WERI-Rb-1 (cell line): ENCODE results near the gene PRKACA.

Source experiments
- DNase-seq: peaks from one replicate; pipeline ENCODE4 v3.0.0-alpha.2; 2020
- H3K27ac ChIP-seq: fragments of 250-450 bp; sonication (Bioruptor Pico); 2 replicates; pipeline ENCODE4 v1.5.1; 2020; ENCODE audit warnings: mild to moderate bottlenecking, moderate library complexity
- H3K27me3 ChIP-seq: fragments of 250-450 bp; sonication (Bioruptor Pico); 2 replicates; pipeline ENCODE4 v1.5.1; 2021; ENCODE audit warnings: mild to moderate bottlenecking, low read depth, moderate library complexity; ENCODE audit not compliant: insufficient read depth, severe bottlenecking
- H3K36me3 ChIP-seq: fragments of 250-450 bp; sonication (Bioruptor Pico); 2 replicates; pipeline ENCODE4 v1.5.1; 2020; ENCODE audit warnings: mild to moderate bottlenecking, moderate library complexity
- H3K4me3 ChIP-seq: 2 replicates; pipeline ENCODE4 v1.5.1; 2011; ENCODE audit warnings: low read depth, mild to moderate bottlenecking, control low read depth, low read length
- H3K9me3 ChIP-seq: fragments of 250-450 bp; sonication (Bioruptor Pico); 2 replicates; pipeline ENCODE4 v1.5.1; 2021; ENCODE audit warnings: mild to moderate bottlenecking, moderate library complexity; ENCODE audit not compliant: severe bottlenecking
- TF ChIP-seq, protein P1 (sequence below): IDR thresholded peaks from 2 replicates; pipeline ENCODE4 v1.5.1; 2011; ENCODE audit warnings: low read depth, mild to moderate bottlenecking, control low read depth, inconsistent platforms, low read length

PRKACA gene

GRCh38 chr19:14162871-14163297 lies 45.3 kb upstream of the PRKACA start:
- Histone ChIP-seq H3K4me3 (no peak overlapping the region), H3K36me3 (peaks cover 46% of the 10 kb centered on the region), H3K27me3 (no peaks in the 10 kb centered on the region), H3K9me3 (no peaks in the 10 kb centered on the region), H3K27ac (no peak overlapping the region)
- TF ChIP-seq, protein P1, sequence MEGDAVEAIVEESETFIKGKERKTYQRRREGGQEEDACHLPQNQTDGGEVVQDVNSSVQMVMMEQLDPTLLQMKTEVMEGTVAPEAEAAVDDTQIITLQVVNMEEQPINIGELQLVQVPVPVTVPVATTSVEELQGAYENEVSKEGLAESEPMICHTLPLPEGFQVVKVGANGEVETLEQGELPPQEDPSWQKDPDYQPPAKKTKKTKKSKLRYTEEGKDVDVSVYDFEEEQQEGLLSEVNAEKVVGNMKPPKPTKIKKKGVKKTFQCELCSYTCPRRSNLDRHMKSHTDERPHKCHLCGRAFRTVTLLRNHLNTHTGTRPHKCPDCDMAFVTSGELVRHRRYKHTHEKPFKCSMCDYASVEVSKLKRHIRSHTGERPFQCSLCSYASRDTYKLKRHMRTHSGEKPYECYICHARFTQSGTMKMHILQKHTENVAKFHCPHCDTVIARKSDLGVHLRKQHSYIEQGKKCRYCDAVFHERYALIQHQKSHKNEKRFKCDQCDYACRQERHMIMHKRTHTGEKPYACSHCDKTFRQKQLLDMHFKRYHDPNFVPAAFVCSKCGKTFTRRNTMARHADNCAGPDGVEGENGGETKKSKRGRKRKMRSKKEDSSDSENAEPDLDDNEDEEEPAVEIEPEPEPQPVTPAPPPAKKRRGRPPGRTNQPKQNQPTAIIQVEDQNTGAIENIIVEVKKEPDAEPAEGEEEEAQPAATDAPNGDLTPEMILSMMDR: no peak
- no peak for DNase-seq

GRCh38 chr19:14161305-14161704 lies 43.7 kb upstream of the PRKACA start:
- H3K4me3 ChIP-seq: no peak overlapping the region
- H3K27me3 ChIP-seq: no peaks in the 10 kb centered on the region
- no peak for DNase-seq
- H3K9me3 ChIP-seq: no peaks in the 10 kb centered on the region
- TF ChIP-seq, protein P1: no peak
- H3K36me3 ChIP-seq: peaks cover 60% of the 10 kb centered on the region
- H3K27ac ChIP-seq: no peak overlapping the region; the same call in 1 of the 2 replicates

GRCh38 chr19:14160017-14160703 lies 42.6 kb upstream of the PRKACA start:
- H3K27me3 ChIP-seq: no peaks in the 10 kb centered on the region
- H3K36me3 ChIP-seq: peaks cover 63% of the 10 kb centered on the region
- H3K4me3 ChIP-seq: no peak overlapping the region
- peak; percentile 44 for DNase-seq
- TF ChIP-seq, protein P1: no peak
- peak overlapping the region; percentile 35; the same call in 1 of the 2 replicates for H3K27ac ChIP-seq
- no peaks in the 10 kb centered on the region for H3K9me3 ChIP-seq

GRCh38 chr19:14159059-14159458 lies 41.5 kb upstream of the PRKACA start:
- no peaks in the 10 kb centered on the region for H3K9me3 ChIP-seq
- no peaks in the 10 kb centered on the region for H3K27me3 ChIP-seq
- H3K4me3 ChIP-seq: no peak overlapping the region
- H3K36me3 ChIP-seq: peaks cover 69% of the 10 kb centered on the region
- H3K27ac ChIP-seq: no peak overlapping the region
- no peak for DNase-seq
- TF ChIP-seq, protein P1: no peak

DNA sequence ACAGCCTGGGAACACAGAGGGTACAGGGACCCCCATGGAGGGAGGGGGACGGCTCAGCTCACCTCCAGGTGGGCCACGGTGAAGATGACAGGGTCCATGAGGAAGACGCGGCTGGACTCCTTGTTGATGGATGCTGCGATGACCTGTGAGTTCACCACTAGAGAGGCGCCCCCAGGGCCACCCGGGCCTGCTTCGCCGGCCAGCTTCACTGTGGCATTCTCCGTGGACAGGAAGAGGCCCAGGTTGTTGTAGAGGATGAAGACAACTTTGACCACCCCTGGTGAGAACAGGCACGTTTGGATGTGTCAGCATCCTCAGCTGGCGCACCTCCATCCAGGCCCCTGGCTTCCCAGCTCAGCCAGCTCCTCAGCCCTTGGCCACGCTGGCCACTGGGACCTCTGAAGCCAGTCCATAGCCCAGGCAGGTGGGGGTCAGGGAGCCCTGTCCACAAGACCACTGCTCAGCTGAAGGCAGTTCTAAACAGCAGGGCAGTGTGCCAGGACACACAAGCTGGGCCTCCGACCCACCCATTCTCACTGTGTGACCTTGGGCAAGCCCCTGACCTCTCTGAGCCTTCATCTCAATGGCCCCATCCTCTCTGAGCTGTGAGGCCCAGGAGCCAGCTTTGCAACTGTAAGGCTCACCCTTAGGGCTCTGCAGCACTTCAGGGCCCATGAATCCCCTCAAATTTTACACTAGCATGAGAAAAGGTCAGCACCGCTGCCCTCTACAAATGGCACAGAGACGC lies 40.9 kb upstream of the PRKACA start:
- DNase-seq: no peak
- peaks cover 69% of the 10 kb centered on the region for H3K36me3 ChIP-seq
- no peak overlapping the region for H3K27ac ChIP-seq
- no peaks in the 10 kb centered on the region for H3K9me3 ChIP-seq
- H3K4me3 ChIP-seq: no peak overlapping the region
- TF ChIP-seq, protein P1: no peak
- H3K27me3 ChIP-seq: no peaks in the 10 kb centered on the region
